Fibroblast of upper back skin (primary cell): ENCODE data around the gene ITPRIP.

Experiments used
- DNase-seq: peaks from one replicate; pipeline ENCODE4 v3.0.0-alpha.2; 2013

Gene ITPRIP

GRCh38 chr10:104340641-104341040 lies 2.4 kb upstream of the ITPRIP start:
- no peak for DNase-seq

- DNase-seq: no peak
These were observed 1.9 kb upstream of the ITPRIP start for GRCh38 chr10:104340111-104340526.

DNA sequence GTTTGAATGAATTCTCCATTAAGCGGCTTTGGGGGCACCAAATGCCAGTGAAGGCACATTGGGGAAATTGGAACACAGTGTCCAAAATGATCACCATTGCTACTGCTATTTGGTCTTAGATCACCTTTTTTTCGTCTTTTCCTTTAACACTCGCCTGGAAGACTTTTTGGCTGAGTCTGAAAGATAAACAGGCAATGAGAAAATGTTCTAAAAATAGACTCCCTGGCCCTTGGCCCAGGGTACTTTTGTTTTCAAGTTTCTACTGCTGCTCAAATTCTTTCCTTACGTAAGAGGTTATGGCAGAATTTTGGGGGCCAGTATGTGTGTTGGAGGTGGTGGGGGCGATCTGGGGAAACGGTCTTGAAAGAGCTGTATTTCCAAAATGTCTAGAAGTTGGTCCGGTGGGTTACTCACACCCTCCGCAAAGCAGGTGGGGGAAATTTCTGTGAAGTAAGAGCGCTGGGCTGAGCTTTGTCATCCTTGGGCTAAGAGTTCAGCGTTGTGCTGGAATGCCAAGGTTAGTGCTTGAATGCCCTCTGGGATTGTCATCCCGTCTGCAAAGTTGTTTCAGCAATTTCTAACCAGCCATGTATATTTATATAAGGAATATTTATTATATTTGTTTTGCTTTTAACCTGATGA lies 1.3 kb upstream of the ITPRIP start:
- peak; percentile 74 for DNase-seq

GRCh38 chr10:104337521-104337984 lies 712 bp downstream of the ITPRIP start:
- DNase-seq: no peak

DNA sequence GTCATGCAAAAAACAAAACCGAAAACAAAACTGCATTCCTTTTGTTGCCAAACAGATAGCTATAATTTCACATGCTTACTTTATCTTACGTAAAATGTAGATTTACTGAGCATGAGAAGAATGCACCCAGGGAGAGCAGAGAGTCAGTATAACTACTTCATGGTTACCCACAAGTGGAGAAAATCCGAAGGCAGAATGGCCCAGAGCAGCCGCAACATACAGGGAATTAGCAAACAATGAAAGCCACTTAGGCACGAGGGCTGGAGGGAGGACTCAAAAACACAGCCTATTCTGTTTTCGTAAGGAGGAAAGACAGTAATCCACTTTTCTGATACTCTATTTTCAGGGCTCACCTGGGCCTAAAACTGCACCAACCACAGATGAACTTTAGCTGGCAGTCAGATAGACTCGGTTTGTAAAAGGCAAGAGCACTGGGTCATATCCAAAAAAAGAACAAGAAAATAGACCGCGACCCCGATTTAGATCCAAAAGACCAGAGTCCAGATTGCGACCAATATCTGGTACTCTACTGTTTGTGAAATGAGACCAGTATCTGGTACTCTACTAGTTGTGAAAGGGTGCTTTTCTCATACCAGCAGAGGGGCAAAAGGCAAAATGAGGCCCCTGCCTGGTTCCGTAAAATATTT lies 1.3 kb downstream of the ITPRIP start:
- peak; percentile 78 for DNase-seq

- no peak for DNase-seq
These were observed 3.2 kb downstream of the ITPRIP start for GRCh38 chr10:104334965-104335650.

- no peak for DNase-seq
These were observed 3.7 kb downstream of the ITPRIP start for GRCh38 chr10:104334561-104334960.

DNA sequence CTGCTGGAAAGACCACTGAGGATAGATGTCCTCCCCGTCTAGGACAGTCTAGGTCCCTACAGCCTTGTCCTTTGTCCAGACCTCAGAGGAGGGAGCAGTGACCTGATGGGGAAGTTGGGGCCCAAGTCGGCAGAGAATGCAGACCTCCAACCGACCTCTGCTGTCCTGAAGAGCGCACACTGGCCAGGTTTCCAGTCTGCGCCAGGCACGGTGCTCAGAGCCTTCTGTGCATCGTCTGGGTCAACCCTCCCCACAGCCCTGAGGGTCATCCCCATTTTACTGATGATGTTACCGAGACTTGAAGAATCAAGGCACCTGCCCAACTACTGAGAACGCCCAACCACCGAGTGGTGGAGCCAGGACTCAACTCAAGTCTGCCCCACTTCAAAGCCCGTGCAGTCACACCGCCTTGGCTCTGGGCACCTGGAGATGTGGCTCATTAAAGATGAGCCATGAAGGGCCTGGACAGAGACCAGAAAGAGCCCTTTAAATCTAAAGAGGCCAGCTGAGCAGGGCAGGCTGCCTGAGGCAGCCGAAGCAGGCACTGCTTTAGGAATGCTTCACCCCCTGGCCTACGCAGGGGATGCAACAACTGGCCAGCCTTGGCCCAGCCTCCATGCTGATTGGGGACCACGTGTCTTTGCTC lies 4.4 kb downstream of the ITPRIP start:
- DNase-seq: no peak

DNA sequence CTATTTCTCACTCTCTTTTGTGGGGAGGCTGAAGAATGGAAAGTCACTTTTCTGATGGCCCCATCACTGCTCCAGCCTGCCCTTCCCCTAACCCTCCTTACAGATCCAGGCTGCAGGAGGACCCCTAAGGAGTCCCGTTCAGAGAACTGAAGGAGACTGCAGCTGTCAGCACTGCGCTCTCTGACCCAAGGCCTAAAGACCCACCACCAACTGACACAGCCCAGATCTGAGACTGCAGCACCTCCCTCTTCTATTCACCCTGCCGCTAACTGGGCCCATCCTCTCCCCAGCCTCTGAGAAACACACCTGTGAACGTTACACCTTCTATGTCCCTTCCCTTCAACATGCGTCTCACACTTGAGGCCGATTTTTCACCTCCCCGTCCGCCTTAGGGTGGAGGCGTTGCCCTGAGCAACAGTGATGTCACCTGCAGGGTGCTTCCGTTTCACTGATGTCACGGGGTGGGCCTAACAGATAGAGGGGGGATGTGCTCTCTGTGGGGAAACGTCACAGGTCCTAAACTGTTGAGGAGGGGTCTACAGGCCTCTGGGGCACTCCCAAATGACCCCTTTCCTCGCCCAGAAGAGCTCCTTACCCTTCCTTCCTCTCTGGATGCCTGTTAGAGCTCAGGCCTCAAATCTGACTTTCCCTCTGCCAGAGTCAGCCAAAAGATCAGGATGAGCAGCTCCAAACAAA lies 5.1 kb downstream of the ITPRIP start:
- no peak for DNase-seq

DNA sequence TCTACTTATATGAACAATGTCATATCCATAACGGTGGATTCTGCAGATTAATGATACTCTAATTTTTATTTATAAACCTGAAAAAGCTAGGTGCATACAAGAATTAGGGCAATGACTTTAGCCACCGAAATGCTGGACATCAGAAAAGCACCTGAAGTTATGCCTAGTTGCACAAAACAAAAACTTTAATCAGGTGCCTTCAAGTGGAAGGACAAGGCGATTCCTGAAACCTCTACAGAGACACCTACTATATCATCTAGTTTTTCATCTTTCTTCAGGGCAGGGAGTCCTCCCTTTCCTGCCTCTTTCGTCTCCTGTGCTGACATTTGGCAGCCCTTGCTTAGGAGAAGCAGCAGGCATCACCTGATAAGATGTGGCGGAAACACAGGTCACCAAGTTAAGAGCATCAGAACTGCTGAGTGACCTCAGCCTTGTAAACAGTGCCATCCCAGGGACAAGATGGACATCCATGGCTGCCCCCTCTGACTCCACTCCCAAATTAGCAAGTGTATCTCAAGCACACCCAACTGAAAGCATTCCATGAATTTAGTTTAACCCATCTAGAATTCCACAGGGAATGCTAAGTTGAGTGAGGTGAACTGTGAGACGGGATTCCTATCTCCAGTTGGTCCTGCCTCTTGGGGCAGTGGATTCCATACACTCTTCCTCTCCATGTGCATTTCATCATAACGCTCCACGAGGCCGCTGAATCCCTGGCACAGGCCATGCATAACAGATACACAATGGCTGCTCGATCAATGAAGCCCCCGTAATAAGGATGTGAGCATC lies 5.8 kb downstream of the ITPRIP start:
- DNase-seq: peak; percentile 74

- DNase-seq: peak; percentile 52
These were observed 6.9 kb downstream of the ITPRIP start for GRCh38 chr10:104331208-104331838.

DNA sequence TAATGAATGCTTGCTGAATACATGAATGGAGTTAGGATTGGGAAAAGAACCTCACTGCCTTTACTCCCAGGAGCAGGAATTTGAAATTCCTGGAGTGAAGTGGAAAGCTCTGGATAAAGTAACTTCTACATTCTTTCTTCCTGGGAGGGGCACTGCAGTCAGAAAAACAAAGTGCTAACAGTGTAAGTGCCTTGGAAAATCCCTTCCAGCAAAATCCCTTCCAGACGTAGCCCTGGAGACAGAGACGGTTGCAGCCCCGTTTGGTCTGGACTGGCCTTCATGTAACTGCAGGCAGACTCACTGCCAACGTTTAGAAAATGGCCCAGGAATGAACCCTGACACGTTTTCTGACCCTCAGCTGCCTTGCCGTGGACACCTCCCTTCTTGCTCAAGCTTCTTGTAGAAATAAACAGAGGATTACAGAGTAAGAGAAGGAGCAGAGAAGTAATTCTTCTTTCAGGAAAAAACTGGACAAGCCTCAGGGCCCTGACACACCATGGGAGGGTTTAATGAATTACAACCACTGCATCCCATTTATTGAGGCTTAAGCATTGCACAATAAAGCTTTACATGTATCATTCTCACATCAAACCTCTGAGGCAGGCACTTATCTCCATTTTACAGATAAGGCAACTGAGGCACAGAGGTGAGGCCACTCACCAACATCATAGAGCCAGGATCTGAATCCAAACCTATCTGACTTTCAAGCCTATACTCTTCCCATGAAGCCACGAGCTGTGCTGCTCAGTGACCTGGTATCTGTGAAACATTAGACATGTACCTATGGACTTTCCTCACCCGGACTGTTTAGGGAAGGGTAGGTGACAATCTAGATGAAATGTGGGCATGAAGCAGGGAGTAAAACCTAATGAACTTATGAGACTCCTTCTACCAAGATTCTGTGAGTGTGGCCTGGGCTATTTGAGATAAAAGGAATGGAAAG lies 7.8 kb downstream of the ITPRIP start:
- peak; percentile 78 for DNase-seq

DNA sequence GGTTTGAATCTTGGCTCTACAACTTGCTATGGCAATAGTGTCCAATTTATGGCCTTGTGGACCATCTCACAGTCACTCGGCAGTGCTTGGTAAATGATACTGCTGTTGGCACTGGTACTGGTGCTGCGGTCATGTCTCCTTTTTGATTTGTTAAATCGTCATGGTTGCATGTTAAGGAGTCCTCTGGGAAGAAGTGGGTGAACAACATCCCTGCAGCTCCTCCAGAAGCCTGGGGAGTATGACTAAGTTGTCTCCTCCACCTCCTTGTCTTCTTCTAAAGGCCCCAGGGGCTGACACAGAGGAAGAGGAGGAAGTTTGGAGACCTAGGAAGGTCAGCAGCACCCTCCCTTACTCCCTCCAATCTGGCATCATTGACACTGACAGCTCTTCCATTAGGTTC lies 8.5 kb downstream of the ITPRIP start:
- peak; percentile 75 for DNase-seq

DNA sequence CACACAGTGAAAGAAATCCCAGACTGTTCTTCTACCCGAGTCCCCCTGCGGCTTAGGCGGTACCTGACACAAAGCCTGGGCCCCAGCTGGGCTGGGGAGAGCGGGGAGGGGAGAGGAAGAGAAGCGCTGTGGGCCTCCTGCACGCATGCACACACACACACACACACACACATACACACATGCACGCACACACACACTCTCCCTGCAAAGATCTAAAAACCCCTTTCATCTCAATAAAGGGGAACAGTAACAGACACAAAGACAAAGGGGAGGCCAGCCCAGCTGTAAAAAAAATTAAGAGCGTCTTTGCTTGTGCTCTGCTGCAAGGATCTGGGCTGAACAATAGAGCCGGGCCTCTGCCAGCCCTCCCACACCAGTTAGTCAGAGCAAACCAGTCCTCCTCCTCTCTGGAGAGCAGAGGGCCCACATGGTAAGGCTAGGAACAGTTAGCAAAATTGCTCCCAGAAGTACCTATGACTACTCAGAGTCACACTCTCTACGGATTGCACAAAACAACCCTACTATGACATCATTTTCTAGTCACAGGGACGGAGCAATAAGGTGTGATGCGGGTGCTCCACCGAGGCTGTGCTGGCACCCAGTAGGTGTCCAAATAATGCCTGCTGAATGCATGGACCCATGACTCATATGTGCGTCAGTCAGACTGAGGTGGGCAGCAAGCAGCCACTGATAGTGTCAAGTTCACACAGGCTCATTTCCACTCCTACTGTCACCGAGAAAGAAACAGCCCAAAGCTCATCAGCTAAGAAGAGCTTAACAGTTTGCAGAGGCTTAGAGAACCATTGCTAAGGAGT lies 9.2 kb downstream of the ITPRIP start:
- DNase-seq: peak; percentile 89

GRCh38 chr10:104328646-104328895 lies 9.7 kb downstream of the ITPRIP start:
- DNase-seq: no peak

- peak; percentile 84 for DNase-seq
These were observed 10.3 kb downstream of the ITPRIP start for GRCh38 chr10:104327745-104328645.

DNA sequence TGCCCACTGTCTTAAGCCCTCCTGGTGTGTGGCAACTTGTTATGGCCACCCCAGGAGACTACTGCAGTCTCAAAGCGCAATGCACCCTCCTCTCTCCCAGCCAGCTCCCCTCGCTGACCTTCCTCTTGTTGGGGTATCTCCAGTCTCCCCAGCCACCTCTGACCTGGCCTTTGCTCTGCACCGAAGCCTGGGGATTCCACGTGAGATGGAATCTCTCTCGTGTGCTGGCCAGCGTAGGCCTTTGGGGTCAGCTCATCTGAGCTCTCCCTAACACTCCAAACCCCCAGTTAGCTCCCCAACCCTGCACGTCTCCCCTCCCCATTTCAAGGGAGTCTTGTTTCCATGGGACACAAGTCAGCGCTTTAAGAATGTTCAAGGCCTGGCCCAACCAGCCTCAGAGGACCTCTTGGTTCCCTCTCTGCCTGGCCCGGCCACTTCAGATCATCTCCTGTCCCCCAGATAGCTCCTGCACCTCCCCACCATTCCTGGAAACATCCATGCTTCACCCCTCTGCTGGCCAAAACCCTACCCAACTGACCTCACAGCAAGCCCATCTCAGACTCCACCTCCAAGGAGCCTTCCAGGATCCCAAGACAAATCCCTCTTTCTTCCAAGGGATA lies 11.2 kb downstream of the ITPRIP start:
- no peak for DNase-seq
